Thoracic aorta (tissue), 2 donors: ENCODE results near the gene GTF2H1. TPM values are rescaled to one million over a fixed set of nuclear protein-coding genes. Genes with fewer than 3 reads are reported as not detected.
"Not testable (repeated sequence)": the region's sequence is repeated elsewhere in the genome, so short reads cannot be mapped to it uniquely, and the experiment has no call there.

Source experiments
- ATAC-seq: fragments of 150-250 bp; one replicate; pipeline ENCODE4 v1.8.0; 2017; ENCODE audit warnings: low read depth; ENCODE audit not compliant: insufficient number of reproducible peaks, low FRiP score
- DNase-seq: peaks from one replicate; pipeline ENCODE4 v3.0.0-alpha.2; 2020; ENCODE audit warnings: low spot score
- H3K27ac ChIP-seq, 2 donors: fragments of 200-600 bp; sonication (generic); 1 replicate in 1 of 2; 2 replicates in 1 of 2; pipeline ENCODE4 v1.5.1; 2016; ENCODE audit warnings: mild to moderate bottlenecking in 2 of 2, moderate library complexity in 2 of 2
- H3K27me3 ChIP-seq: fragments of 200-600 bp; sonication (generic); replicated peaks from 2 replicates; pipeline ENCODE4 v1.6.0; 2016; ENCODE audit warnings: mild to moderate bottlenecking; ENCODE audit not compliant: insufficient read depth
- H3K36me3 ChIP-seq: fragments of 200-600 bp; sonication (generic); one replicate; pipeline ENCODE4 v1.5.1; 2016
- H3K4me1 ChIP-seq, 2 donors: fragments of 200-600 bp; sonication (generic); 1 replicate in 1 of 2; 2 replicates in 1 of 2; pipeline versions ENCODE4 v1.5.1 to v1.6.0; 2016; ENCODE audit warnings: low read depth in 2 of 2, mild to moderate bottlenecking in 1 of 2; ENCODE audit not compliant: control insufficient read depth in 1 of 2
- H3K4me3 ChIP-seq: fragments of 200-600 bp; sonication (generic); 2 replicates; pipeline ENCODE4 v1.5.1; 2016; ENCODE audit warnings: mild to moderate bottlenecking
- H3K9me3 ChIP-seq: fragments of 200-600 bp; sonication (generic); 2 replicates; pipeline ENCODE4 v1.5.1; 2016
- CTCF ChIP-seq: fragments of 200-600 bp; sonication (generic); IDR thresholded peaks from one replicate; pipeline ENCODE4 v1.5.1; 2019; ENCODE audit warnings: antibody characterized with exemption
- total RNA-seq, 2 donors: library from RNA; depleted of rRNA; stranded (reverse); fragments of >200 nt; gene quantifications; one replicate each; pipeline versions ENCODE4 v1.1.0 to v1.2.3, GENCODE V29; 2016

The GTF2H1 gene
- total RNA-seq, 2 donors from 2014 or later: 32.9 to 58.1 TPM

GRCh38 chr11:18319914-18320313 lies 2.5 kb upstream of the GTF2H1 start:
- Histone ChIP-seq H3K4me1 (peaks cover 39 to 65% of the 10 kb centered on the region in 2 donors), H3K4me3 (peak overlapping the region; percentile 94), H3K36me3 (no peaks in the 10 kb centered on the region), H3K27ac (peak overlapping the region in 1 of 2 donors; percentile 32), H3K9me3 (no peaks in the 10 kb centered on the region), H3K27me3 (no peaks in the 10 kb centered on the region)
- no peak for DNase-seq
- ATAC-seq: no peak
- no peak for TF ChIP-seq CTCF

GRCh38 chr11:18320617-18321016 lies 1.8 kb upstream of the GTF2H1 start:
- peak overlapping the region; percentile 94 for H3K4me3 ChIP-seq
- no peaks in the 10 kb centered on the region for H3K9me3 ChIP-seq
- DNase-seq (no peak), ATAC-seq (no peak)
- no peaks in the 10 kb centered on the region for H3K27me3 ChIP-seq
- peak overlapping the region in 1 of 2 donors; percentile 32 for H3K27ac ChIP-seq
- H3K36me3 ChIP-seq: no peaks in the 10 kb centered on the region
- peaks cover 32 to 59% of the 10 kb centered on the region in 2 donors for H3K4me1 ChIP-seq
- TF ChIP-seq CTCF: no peak

GRCh38 chr11:18321578-18321968 lies 794 bp upstream of the GTF2H1 start:
- H3K4me1 ChIP-seq: peaks cover 31 to 57% of the 10 kb centered on the region in 2 donors
- no peak for ATAC-seq

GRCh38 chr11:18322818-18323570 lies 627 bp downstream of the GTF2H1 start:
- Histone ChIP-seq H3K27me3 (no peaks in the 10 kb centered on the region), H3K4me3 (peak overlapping the region; percentile 94), H3K4me1 (peaks cover 31 to 57% of the 10 kb centered on the region in 2 donors), H3K27ac (peak overlapping the region; percentile 16 to 98), H3K36me3 (peaks cover 2% of the 10 kb centered on the region), H3K9me3 (no peaks in the 10 kb centered on the region)
- ATAC-seq: no peak
- TF ChIP-seq CTCF: no peak
- DNase-seq: no peak

More at GRCh38 chr11:18321578-18321968, 794 bp upstream of the GTF2H1 start:
- Histone ChIP-seq H3K27ac (peak overlapping the region; percentile 93 to 98), H3K4me3 (peak overlapping the region; percentile 94), H3K36me3 (no peaks in the 10 kb centered on the region), H3K27me3 (no peaks in the 10 kb centered on the region), H3K9me3 (no peaks in the 10 kb centered on the region)
- DNase-seq: no peak
- no peak for TF ChIP-seq CTCF

- not testable (repeated sequence) for H3K27me3 ChIP-seq, H3K36me3 ChIP-seq, ATAC-seq, H3K27ac ChIP-seq, H3K9me3 ChIP-seq, DNase-seq
- peaks cover 31 to 49% of the 10 kb centered on the region in 2 donors for H3K4me1 ChIP-seq
- peak overlapping the region; percentile 94 for H3K4me3 ChIP-seq
Observed at GRCh38 chr11:18323881-18324280, 1.5 kb downstream of the GTF2H1 start.
